Measurements from ENCODE around the gene PGBD5. TPM values are rescaled to one million over a fixed set of nuclear protein-coding genes. Genes with fewer than 3 reads are reported as not detected.
A peak's percentile ranks its signal among the peaks of the same experiment; 100 is the strongest.

PGBD5 gene
- polyA plus RNA-seq, 12 donors = 6.5 to 35.3 (median 16.5) TPM; not detected in 1

DNA sequence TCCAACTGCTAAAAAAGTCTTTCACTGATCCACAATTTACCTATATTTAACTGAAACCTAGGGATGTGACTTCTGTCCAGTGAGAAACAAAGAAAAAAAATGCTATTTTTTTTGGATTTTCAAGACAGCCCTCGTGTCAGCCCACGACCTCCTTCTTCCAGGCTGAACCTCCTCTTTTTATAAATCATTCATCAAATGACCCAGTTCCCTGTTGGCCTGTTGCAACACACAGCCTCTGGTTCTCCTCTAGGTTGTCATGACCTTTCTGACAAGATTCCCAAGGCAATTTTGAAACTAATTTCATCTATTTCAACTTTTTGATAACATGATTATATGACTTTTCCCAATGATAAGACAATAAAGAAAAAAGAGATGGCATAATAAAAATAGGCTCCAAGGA is 74.6 kb downstream of the PGBD5 start:
- DNase-seq = no peak

GRCh38 chr1:230350208-230350921 is 75.8 kb downstream of the PGBD5 start:
- no peak for DNase-seq

- DNase-seq = no peak
Observed at GRCh38 chr1:230349020-230349393, 77.1 kb downstream of the PGBD5 start.

GRCh38 chr1:230348386-230349019 is 77.6 kb downstream of the PGBD5 start:
- DNase-seq = no peak

GRCh38 chr1:230347896-230348295 is 78.2 kb downstream of the PGBD5 start:
- DNase-seq = no peak

DNA sequence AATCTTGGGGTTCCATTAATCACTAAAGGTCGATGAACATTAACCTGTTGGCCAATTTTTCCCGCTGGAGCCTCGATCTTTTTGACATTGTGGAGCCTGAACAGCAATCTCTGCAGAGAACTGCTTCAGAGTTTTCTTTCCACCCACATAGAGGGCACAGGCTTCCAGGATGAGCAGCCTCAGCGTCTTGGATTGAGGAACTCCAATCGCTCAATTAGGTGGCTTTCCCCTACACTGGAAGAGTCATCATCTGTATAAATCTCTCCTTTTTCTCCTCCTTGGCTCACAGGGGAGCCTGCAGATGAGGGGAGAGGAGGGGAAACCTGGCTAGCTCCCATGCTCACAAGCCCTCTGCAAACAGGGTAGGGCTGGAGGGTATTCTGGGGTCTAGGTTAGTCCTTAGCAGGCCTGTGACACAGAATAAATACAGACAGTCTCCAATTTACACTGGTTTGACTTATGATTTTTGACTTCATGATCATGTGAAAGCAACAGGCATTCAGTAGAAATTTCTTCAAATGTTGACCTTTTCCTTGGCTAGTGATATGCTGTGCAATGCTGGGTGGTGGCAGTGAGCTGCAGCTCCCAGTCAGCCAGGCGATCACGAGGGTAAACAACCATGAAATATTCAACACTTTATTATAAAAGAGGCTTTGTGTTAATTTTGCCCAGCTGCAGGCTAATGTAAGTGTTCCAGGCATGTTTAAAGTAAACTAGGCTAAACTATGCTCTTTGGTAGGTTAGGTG is 80.8 kb downstream of the PGBD5 start:
- DNase-seq = no peak

GRCh38 chr1:230342699-230343098 is 83.4 kb downstream of the PGBD5 start:
- no peak for DNase-seq

DNA sequence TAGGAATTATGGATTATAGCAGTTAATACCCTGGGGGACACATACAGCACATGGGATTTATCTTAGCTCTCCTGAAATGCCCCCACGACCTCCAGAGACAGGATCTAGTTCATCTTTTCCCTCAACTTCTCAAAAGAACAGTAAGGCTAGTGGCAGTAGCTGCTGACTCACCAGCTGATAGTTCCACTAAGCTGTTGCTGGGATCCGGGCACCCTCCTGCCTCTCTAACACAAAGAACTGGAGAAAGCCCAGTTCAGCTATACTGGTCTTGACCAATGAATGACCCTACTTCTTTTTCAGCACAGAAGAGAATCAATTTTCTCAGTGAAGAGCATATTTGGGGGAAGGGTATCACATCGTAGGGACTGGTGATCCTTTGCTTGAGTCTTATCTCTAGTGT is 84.1 kb downstream of the PGBD5 start:
- no peak for DNase-seq

GRCh38 chr1:230341162-230341546 is 85.0 kb downstream of the PGBD5 start:
- no peak for DNase-seq

GRCh38 chr1:230340526-230341161 is 85.5 kb downstream of the PGBD5 start:
- no peak for DNase-seq

DNA sequence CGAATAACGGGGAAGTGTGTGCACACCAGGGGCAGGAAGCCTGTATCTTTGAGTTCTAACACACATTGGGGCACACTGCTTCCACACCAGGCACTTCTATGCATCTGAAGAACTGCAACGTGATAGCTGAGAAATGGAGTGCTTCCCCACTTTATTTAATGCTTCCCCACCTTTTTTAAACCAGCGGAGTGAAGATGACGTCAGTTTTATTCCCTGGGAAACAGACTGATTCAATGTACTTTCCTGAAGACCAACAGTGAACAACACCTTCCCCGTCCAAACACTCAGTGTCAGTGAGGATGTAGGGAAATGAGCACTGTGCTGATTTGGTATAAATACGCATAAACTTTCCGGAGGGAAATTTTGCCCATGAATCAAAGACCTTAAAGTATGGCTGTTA is 87.1 kb downstream of the PGBD5 start:
- DNase-seq = no peak

DNA sequence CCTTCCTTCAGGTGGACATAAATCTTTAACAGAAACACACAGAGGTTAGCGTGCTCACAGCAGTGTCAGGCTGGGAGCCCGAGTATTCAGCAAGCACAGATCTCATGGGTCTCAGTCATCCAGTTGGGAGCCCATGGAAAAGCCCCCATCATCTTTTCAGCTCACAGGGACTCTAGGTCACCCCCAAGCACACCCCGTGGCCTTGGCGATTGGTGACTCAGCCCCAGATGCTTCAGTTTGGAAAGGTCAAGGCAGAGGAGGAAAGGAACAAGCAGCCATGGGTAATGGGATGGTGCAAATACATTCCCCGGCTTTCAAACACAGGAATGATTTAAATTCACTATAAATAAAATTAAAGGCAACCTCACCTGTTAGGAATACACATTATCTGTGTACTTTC is 88.9 kb downstream of the PGBD5 start:
- DNase-seq = no peak

DNA sequence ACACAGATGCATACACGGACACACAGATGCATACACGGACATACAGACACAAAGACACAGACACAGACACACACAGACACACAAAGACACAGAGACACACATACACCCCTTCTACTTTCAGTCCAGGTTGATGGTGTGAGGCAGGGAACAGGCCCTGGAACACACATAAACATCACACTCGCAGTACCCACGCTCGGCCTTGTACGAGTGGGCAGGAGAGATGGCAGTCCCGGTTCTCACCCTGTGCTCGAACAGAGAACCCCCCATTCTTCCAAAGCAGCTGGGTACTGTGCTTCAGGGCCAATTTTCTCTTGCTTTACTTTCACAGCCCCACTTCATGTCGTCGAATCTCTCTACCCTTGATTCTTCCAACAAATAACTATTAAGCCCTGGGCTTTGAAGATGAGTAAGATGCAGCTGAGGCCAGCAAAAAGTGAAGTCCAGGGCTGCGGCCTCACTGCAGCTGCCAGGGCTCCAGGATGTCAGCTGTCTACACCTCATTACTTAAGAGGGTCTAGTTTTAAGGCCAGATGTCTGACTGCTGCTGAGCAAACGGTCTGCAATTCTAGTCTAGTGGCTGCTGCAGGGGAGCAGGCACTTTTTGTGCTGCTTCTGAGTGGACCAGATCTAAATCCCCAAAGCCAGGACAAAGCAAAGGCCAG is 90.1 kb downstream of the PGBD5 start:
- peak; percentile 56 for DNase-seq

GRCh38 chr1:230334447-230334837 is 91.7 kb downstream of the PGBD5 start:
- DNase-seq = no peak

DNA sequence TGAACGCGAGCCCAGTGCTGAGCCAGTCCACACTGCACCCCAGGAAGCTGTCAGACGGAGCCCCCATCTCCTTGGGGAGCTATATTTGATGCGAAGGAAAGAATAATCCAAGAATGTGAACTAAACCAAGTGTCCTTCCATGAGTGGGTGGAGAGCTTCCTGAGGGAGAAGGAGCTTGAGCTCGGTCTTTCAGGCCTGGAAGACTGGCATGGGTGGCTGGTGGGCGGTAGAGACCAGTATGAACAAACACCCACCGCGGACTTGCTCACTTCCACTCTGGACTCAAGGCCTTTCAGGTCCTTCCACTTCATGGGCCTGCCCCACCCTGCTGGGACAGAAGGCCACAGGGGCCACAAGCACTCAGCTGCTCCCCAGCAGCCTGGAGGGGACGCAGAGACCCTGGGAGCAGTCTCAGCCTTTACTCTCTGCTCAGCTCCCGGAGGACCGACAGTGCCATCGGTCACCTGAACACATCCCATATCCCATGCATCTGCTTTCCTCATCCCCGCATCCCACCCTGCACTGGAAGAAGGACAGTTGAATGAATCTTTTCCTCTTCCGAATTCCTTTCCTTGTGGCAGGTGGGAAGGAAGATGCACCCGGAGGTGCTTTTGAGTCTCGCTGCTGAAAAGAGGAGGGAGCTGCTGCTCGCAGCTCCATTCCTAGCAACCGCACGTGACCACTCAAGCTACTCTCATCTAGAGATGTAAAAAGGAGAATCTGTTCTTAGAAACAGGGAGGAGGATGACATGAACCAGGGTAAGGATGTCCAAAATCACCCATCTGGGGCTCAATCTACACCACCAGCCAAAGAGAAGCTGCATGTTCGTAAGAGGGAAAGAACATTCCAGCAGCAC is 92.3 kb downstream of the PGBD5 start:
- no peak for DNase-seq

- no peak for DNase-seq
Observed at GRCh38 chr1:230332575-230333066, 93.5 kb downstream of the PGBD5 start.

DNA sequence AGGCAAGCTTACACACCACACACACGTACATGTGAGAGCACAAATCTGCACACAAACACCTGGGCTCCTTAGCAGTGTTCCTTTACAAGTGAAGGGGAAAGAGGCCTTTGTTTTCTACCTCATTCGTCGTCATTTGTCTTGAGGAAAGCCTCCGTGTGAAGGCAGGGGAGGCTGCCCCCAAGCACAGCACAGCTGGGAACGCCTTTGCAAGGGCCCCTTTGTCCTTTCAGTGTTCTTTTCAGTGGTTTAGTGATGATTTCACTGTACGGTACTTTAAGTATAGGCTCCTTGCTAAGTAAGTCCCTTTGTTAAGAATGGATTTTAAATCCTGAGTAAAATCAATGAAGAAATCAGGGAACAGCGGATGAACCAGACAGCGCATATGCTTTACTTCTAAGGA is 94.1 kb downstream of the PGBD5 start:
- DNase-seq = no peak

DNA sequence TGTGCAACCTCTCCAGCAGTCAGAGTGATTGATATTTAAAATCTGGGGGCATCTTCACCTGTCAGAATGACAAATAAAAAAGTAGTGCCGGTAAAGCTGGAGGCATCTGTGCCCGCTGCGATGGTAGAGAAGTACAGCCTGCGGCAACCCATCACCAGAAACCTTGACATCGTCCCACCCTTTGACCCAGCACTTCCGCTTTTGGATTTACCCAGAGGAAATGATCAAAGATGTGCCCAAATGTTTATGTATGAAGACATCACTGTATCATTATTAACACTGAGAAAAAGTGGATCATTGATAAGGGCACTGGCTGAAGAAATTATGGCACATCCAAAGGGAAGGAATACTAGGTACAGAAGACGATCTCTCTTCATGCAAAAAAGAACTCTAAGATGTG is 96.0 kb downstream of the PGBD5 start:
- no peak for DNase-seq

- DNase-seq = no peak
Observed at GRCh38 chr1:230328342-230329015, 97.7 kb downstream of the PGBD5 start.

GRCh38 chr1:230327892-230328284 is 98.2 kb downstream of the PGBD5 start:
- no peak for DNase-seq

Measured in muscle of arm (tissue), 12 donors.